CD4-positive, alpha-beta T cell treated with Interleukin-17A for 1 hour (primary cell): ENCODE data around the gene FBXL13.
"Not testable (repeated sequence)": the region's sequence is repeated elsewhere in the genome, so short reads cannot be mapped to it uniquely, and the experiment has no call there.

Source experiments
- DNase-seq: peaks from one replicate; pipeline ENCODE4 v3.0.0-alpha.2; 2020

The FBXL13 gene

GRCh38 chr7:103020876-103021275, 53.7 kb downstream of the FBXL13 start:
- DNase-seq: not testable (repeated sequence)

DNA sequence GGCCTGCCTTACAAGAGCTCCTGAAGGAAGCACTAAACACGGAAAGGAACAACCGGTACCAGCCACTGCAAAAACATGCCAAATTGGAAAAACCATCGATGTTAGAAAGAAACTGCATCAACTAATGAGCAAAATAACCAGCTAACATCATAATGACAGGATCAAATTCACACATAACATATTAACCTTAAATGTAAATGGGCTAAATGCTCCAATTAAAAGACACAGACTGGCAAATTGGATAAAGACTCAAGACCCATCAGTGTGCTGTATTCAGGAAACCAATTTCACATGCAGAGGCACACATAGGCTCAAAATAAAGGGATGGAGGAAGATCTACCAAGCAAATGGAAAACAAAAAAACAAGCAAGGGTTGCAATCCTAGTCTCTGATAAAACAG, 56.3 kb downstream of the FBXL13 start:
- not testable (repeated sequence) for DNase-seq

DNA sequence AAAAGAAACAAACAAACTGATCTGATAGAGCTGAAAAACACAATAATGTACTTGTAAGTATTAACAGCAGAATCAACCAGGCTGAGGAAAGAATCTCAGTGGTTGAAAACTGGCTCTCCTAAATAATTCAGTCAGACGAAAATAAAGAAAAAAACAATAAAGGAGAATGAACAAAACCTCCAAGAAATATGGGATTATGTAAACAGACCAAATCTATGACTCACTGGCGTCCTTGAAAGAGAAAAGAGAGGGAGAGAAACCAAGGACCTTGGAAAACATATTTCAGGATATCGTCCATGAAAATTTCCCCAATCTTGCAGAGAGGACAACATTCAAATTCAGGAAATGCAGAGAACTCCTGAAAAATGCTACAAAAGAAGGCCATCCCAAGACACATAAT, 62.9 kb downstream of the FBXL13 start:
- DNase-seq: no peak

DNA sequence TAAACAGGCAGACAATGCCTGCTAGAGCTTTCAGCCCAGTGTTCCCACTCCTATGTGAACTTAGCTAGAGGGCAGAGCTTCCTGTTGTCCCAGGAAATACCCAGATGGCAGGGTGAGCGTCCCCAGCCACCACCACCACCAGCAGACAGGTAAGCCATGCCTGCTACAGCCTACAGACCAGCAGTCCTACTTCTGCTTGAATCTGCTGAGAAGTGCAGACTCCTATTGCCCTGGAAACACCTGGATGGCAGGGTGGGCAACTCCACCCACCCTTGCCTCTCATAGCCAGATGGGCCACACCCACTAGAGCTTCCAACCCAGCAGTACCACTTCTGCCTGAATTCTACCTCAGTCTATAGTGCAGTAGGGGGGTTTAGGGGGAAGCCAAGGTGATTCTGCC, 64.4 kb downstream of the FBXL13 start:
- no peak for DNase-seq

GRCh38 chr7:103009466-103010185, 65.0 kb downstream of the FBXL13 start:
- no peak for DNase-seq

DNA sequence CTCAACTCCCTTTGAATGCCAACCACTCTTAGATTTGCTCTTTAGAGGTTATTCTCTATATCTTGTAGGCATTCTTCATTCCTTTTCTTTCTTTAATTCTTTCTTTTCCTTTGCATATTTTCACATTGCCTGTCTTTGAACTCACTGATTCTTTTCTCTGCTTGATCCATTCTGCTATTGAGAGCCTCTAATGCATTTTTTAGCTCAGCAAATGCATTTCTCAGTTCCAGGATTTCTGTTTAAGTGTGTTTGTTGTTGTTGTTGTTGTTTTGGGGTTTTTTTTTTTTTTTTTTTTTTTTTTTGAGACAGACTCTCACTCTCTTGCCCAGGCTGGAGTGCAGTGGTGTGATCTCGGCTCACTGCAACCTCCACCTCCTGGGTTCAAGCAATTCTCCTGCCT, 71.6 kb downstream of the FBXL13 start:
- no peak for DNase-seq

DNA sequence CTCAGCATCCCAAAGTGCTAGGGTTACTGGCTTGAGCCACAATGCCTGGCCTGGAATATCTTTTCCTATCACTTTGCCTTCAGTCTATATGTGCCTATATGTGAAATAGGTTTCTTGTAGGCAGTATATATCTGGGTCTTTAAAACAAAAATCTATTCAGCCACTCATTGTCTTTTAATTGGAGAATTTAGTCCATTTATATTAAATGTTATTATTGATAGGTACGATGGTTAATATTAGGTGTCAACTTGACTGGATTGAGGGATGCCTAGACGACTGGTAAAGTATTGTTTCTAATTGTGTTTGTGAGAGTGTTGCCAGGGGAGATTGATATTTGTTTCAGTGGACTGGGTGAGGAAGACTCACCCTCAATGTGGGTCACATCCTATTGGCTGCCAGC, 73.4 kb downstream of the FBXL13 start:
- no peak for DNase-seq

- DNase-seq: no peak
Measured at GRCh38 chr7:102996957-102997356, 77.6 kb downstream of the FBXL13 start.

- not testable (repeated sequence) for DNase-seq
Measured at GRCh38 chr7:102995609-102996008, 79.0 kb downstream of the FBXL13 start.

- DNase-seq: no peak
Measured at GRCh38 chr7:102994567-102994966, 80.0 kb downstream of the FBXL13 start.

DNA sequence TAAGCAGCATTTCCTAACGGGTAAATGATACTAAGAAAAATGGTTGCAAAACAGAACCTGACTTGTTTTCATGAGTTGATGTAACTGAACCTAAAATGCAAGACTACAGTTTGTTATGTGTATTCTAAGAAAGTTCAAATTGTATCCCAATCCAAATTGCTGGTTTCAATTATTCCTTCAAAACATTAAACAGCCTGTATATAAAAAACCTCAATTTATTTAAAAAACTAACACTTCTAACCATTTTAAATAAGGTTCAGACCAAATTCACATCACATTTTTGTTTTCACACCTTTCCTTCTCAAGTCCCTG, 80.9 kb downstream of the FBXL13 start:
- DNase-seq: no peak

DNA sequence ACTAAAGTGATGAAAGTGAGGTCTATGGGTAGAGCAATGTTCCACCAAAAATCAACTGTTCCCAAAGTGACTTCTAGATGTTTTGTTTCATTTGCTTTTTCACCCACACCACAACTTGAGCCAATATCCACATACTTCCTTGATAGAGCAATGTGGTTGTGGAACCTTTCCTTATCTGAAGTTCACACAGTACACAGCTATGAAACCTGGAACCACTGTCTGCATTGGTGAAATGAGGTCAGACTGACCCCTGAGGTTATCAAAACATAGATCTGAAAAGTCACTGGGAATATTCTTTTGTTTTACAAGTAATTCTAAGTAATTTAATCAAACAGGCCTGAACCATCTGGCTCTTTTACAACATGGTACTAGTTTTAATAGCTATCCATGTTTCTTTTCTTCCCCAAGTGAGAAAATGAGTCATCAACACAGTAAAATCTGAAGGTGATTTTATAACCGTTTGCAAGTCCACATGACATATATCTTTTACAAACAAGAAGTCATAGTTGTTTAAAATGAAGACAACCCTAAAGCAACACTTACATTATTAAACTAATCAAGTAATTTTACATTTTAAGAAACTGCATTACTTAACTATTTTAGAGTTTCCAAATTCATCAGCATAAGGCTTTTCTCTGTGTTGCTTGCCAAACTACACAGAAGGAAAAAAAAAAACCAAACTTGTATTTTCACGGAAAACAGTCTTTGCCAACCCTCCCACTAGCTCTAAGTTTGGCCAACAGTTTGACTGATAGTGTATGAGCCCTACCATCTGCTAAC, 81.5 kb downstream of the FBXL13 start:
- DNase-seq: no peak

DNA sequence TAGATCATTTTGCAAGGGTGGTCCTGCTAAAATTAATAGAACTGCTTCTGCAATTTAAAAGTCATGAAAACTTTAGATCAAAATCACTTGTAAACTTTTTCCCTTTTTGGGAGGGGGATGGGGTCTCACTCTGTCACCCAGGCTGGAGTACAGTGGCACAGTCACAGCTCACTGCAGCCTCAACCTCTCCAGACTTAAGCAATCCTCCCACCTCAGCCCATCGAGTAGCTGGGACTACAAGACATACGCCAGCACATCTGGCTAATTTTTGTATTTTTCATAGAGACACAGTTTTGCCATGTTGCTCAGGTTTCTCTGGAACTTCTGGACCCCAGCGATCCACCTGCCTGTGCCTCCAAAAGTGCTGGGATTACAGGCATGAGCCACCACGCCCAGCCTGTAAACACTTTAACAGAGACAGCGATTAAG, 82.1 kb downstream of the FBXL13 start:
- DNase-seq: no peak

- no peak for DNase-seq
Measured at GRCh38 chr7:102991540-102992214, 82.9 kb downstream of the FBXL13 start.

GRCh38 chr7:102991077-102991539, 83.5 kb downstream of the FBXL13 start:
- DNase-seq: no peak

DNA sequence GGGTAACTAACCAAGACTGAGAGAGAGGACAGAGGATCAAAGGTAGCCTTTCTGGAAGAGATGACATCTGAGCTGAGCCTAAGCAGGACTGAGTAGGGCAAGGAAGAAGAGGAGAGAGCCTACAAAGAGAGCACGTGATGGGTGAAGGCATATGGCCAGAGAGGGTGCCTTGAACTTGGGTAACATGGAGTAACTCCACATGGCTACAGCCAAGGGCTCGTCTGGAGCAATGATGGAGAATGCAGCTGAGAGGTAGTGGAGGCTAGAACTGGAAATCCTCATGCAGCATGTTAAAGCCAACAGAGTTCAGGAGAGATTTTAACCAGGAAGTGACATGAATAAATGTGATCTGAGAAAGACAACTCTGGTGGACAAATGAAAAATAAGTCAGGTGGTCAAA, 84.0 kb downstream of the FBXL13 start:
- DNase-seq: no peak

DNA sequence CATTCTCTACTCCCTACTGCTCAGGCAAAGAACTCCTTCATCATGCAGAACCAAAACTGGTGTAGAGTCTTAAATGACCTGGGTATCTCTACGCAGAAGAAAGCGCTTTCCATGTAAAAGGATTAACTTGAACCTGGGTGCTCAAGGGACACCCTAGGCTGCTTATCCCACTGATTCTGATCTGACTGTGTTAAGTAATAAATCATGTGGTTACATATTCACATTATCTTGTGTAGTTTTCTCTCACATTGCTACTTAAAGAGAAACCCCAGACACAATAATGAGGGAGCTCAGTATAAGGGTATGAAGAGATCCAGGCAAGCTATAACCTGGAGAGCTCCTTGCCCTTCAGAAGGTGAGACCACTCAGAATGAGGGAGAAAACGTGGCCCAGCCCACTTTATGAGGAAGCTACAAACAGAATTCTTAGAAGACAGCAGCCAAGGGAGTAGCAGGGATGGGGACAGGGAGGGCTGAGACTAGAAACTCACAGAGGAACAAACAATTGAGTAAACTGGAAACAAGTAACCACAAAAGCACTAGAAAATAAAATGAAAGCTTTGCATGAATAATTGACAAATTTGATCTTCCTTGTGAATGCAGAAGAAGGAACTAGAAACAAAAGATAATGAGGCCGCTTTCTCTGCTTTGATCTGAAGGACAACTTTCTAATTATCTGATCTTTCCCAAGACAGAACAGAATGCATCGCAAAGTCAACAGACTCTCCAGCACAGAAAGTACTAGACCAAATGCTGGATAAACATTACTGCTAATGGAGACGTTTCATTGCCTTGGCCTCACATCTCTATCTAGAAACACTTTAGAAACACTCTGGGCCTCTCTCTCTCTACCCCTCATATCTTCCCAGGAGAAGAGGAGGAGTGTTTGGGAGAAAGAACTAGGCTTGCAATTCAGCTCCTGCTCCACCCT, 85.7 kb downstream of the FBXL13 start:
- no peak for DNase-seq

GRCh38 chr7:102988088-102988487, 86.5 kb downstream of the FBXL13 start:
- no peak for DNase-seq

GRCh38 chr7:102985176-102985783, 89.3 kb downstream of the FBXL13 start:
- DNase-seq: no peak

GRCh38 chr7:102983602-102984001, 91.0 kb downstream of the FBXL13 start:
- no peak for DNase-seq

- no peak for DNase-seq
Measured at GRCh38 chr7:102982235-102982634, 92.4 kb downstream of the FBXL13 start.

DNA sequence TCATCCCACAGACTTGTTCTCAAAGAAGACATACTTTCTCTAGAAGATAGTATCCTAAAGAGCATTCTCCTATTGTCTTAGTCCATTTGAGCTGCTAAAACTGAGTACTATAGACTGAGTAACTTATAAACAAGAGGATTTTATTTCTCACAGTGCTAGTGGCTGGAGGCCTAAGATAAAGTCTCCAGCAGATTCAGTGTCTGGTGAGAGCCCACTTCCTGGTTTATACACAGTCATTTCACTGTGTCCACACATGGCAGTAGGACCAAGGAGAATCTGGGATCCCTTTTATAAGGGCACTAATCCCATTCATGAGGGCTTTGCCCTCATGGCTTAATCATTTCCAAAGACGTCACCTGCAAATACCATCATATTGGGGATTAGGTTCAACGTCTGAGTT, 93.1 kb downstream of the FBXL13 start:
- DNase-seq: no peak
